Measurements from ENCODE around the gene MED23.
"Not testable (repeated sequence)": the region's sequence is repeated elsewhere in the genome, so short reads cannot be mapped to it uniquely, and the experiment has no call there.

MED23 gene

GRCh38 chr6:131552572-131552971 is 75.5 kb downstream of the MED23 start:
- Histone ChIP-seq H3K27ac (ENCODE audit: low read depth, low read length) (no peak overlapping the region), H3K9me3 (ENCODE audit: control insufficient read depth in 5 of 5, low read length in 5 of 5) (no peaks in the 10 kb centered on the region), H3K4me3 (ENCODE audit: low read depth in 1 of 5, low read length in 5 of 5) (no peak overlapping the region), H3K36me3 (ENCODE audit: control insufficient read depth in 5 of 5, insufficient read depth in 5 of 5, low read length in 5 of 5) (no peaks in the 10 kb centered on the region), H3K27me3 (ENCODE audit: control insufficient read depth in 5 of 5, insufficient read depth in 4 of 5, low read length in 5 of 5) (no peaks in the 10 kb centered on the region), H3K9ac (ENCODE audit: low read length in 5 of 5) (no peak overlapping the region), H3K4me1 (ENCODE audit: control insufficient read depth in 5 of 5, insufficient read depth in 5 of 5, low read length in 5 of 5) (peaks cover 0 to 32% (median 4%) of the 10 kb centered on the region in 5 donors)

- Histone ChIP-seq H3K9ac (ENCODE audit: low read length in 5 of 5) (no peak overlapping the region), H3K36me3 (ENCODE audit: control insufficient read depth in 5 of 5, insufficient read depth in 5 of 5, low read length in 5 of 5) (no peaks in the 10 kb centered on the region), H3K9me3 (ENCODE audit: control insufficient read depth in 5 of 5, low read length in 5 of 5) (no peaks in the 10 kb centered on the region), H3K4me3 (ENCODE audit: low read depth in 1 of 5, low read length in 5 of 5) (no peak overlapping the region), H3K27me3 (ENCODE audit: control insufficient read depth in 5 of 5, insufficient read depth in 4 of 5, low read length in 5 of 5) (no peaks in the 10 kb centered on the region), H3K27ac (ENCODE audit: low read depth, low read length) (no peak overlapping the region), H3K4me1 (ENCODE audit: control insufficient read depth in 5 of 5, insufficient read depth in 5 of 5, low read length in 5 of 5) (peaks cover 0 to 32% (median 4%) of the 10 kb centered on the region in 5 donors)
Observed at GRCh38 chr6:131551902-131552301, 76.1 kb downstream of the MED23 start.

- H3K4me3 ChIP-seq (ENCODE audit: low read depth in 1 of 5, low read length in 5 of 5), result no peak overlapping the region
- H3K27ac ChIP-seq (ENCODE audit: low read depth, low read length), result no peak overlapping the region
- no peaks in the 10 kb centered on the region for H3K36me3 ChIP-seq (ENCODE audit: control insufficient read depth in 5 of 5, insufficient read depth in 5 of 5, low read length in 5 of 5)
- H3K9ac ChIP-seq (ENCODE audit: low read length in 5 of 5), result no peak overlapping the region
- H3K27me3 ChIP-seq (ENCODE audit: control insufficient read depth in 5 of 5, insufficient read depth in 4 of 5, low read length in 5 of 5), result no peaks in the 10 kb centered on the region
- H3K9me3 ChIP-seq (ENCODE audit: control insufficient read depth in 5 of 5, low read length in 5 of 5), result no peaks in the 10 kb centered on the region
- peaks cover 0 to 32% (median 4%) of the 10 kb centered on the region in 5 donors for H3K4me1 ChIP-seq (ENCODE audit: control insufficient read depth in 5 of 5, insufficient read depth in 5 of 5, low read length in 5 of 5)
Observed at GRCh38 chr6:131549811-131550210, 78.2 kb downstream of the MED23 start.

GRCh38 chr6:131548441-131548840 is 79.6 kb downstream of the MED23 start:
- Histone ChIP-seq H3K36me3 (ENCODE audit: control insufficient read depth in 5 of 5, insufficient read depth in 5 of 5, low read length in 5 of 5) (no peaks in the 10 kb centered on the region), H3K4me3 (ENCODE audit: low read depth in 1 of 5, low read length in 5 of 5) (no peak overlapping the region), H3K27ac (ENCODE audit: low read depth, low read length) (no peak overlapping the region), H3K27me3 (ENCODE audit: control insufficient read depth in 5 of 5, insufficient read depth in 4 of 5, low read length in 5 of 5) (no peaks in the 10 kb centered on the region), H3K9ac (ENCODE audit: low read length in 5 of 5) (no peak overlapping the region), H3K4me1 (ENCODE audit: control insufficient read depth in 5 of 5, insufficient read depth in 5 of 5, low read length in 5 of 5) (peaks cover 0 to 32% (median 4%) of the 10 kb centered on the region in 5 donors), H3K9me3 (ENCODE audit: control insufficient read depth in 5 of 5, low read length in 5 of 5) (no peaks in the 10 kb centered on the region)

DNA sequence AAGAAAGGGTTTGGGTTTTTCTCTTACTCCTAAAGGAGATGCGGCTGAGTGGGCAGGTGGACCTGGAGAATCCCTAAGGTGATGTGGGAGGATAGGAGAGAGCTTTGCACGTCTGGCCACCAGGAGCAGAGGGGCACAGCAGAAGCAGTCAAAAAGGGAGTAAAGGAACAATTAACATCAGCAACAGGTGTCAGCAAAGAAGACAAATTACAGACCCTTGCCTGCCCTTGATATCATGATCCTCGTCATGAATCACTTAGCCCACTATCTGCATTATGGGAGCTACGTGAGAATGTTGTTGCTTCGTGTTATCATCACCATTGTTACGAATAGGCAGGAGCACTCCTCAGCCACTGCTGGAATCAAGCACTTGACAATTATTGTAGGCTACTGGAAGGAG is 80.6 kb downstream of the MED23 start:
- Histone ChIP-seq H3K36me3 (ENCODE audit: control insufficient read depth in 5 of 5, insufficient read depth in 5 of 5, low read length in 5 of 5) (no peaks in the 10 kb centered on the region), H3K27me3 (ENCODE audit: control insufficient read depth in 5 of 5, insufficient read depth in 4 of 5, low read length in 5 of 5) (no peaks in the 10 kb centered on the region), H3K4me1 (ENCODE audit: control insufficient read depth in 5 of 5, insufficient read depth in 5 of 5, low read length in 5 of 5) (peaks cover 0 to 28% (median 4%) of the 10 kb centered on the region in 5 donors), H3K4me3 (ENCODE audit: low read depth in 1 of 5, low read length in 5 of 5) (no peak overlapping the region), H3K9ac (ENCODE audit: low read length in 5 of 5) (no peak overlapping the region), H3K27ac (ENCODE audit: low read depth, low read length) (no peak overlapping the region), H3K9me3 (ENCODE audit: control insufficient read depth in 5 of 5, low read length in 5 of 5) (no peaks in the 10 kb centered on the region)

DNA sequence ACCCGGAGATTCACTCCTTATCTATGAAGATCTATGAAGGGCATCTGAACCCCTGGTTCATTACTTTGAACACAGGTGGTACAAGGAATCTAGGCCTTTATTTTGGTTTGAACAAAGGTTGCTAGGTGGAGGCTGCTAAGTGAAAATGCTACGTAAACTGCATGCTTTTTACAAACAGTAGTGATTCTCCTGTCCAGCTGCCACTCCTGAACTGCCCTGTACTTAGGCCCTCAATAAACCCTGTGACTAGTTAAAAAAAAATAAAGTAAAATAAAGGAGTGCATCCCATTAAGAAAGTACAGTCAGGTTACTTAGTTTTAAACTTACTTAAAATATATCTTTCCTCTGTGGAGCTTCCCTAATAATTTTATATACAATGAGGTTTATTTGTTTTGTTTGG is 82.7 kb downstream of the MED23 start:
- Histone ChIP-seq H3K27me3 (ENCODE audit: control insufficient read depth in 5 of 5, insufficient read depth in 4 of 5, low read length in 5 of 5) (no peaks in the 10 kb centered on the region), H3K27ac (ENCODE audit: low read depth, low read length) (no peak overlapping the region), H3K9ac (ENCODE audit: low read length in 5 of 5) (no peak overlapping the region), H3K36me3 (ENCODE audit: control insufficient read depth in 5 of 5, insufficient read depth in 5 of 5, low read length in 5 of 5) (no peaks in the 10 kb centered on the region), H3K4me1 (ENCODE audit: control insufficient read depth in 5 of 5, insufficient read depth in 5 of 5, low read length in 5 of 5) (peaks cover 0 to 15% (median 0%) of the 10 kb centered on the region in 5 donors), H3K9me3 (ENCODE audit: control insufficient read depth in 5 of 5, low read length in 5 of 5) (no peaks in the 10 kb centered on the region), H3K4me3 (ENCODE audit: low read depth in 1 of 5, low read length in 5 of 5) (no peak overlapping the region)

DNA sequence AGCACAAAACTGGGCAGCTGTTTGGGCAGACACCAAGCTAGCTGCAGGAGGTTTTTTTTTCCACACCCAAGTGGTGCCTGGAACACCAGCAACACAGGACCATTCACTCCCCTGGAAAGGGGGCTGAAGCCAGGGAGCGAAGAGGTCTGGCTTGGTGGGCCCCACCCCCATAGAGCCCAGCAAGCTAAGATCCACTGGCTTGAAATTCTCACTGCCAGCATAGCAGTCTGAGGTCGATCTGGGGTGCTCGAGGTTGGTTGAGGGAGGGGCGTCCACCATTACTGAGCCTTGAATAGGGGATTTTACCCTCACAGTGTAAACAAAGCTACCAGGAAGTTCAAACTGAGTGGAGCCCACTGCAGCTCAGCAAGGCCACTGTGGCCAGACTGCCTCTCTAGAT is 89.4 kb downstream of the MED23 start:
- H3K9me3 ChIP-seq (ENCODE audit: control insufficient read depth in 5 of 5, low read length in 5 of 5); H3K4me3 ChIP-seq (ENCODE audit: low read depth in 1 of 5, low read length in 5 of 5); H3K27me3 ChIP-seq (ENCODE audit: control insufficient read depth in 5 of 5, insufficient read depth in 4 of 5, low read length in 5 of 5); H3K27ac ChIP-seq (ENCODE audit: low read depth, low read length); H3K4me1 ChIP-seq (ENCODE audit: control insufficient read depth in 5 of 5, insufficient read depth in 5 of 5, low read length in 5 of 5); H3K9ac ChIP-seq (ENCODE audit: low read length in 5 of 5); H3K36me3 ChIP-seq (ENCODE audit: control insufficient read depth in 5 of 5, insufficient read depth in 5 of 5, low read length in 5 of 5): not testable (repeated sequence)

DNA sequence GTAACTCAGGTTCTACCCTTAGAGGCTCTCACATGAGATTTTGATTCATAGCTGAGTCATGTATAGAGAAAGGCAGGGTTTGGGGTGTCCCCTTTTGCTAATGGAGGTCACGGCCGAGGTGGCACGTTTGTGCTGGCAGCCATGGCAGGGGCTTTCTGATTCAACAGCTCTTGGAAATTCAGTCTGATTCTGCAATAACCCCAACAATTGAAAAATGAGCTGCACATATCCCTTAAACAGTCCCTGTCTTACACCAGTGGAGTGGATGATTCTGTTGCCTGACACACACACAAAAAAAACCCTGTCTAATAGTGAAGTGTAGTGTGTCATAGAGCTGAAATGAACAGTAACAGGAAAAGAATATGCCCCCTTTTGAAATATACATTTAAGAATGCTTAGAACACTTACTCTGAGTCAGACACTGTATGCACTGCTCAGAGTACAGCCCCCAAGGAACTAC is 95.4 kb downstream of the MED23 start:
- Histone ChIP-seq H3K36me3 (ENCODE audit: control insufficient read depth in 5 of 5, insufficient read depth in 5 of 5, low read length in 5 of 5) (no peaks in the 10 kb centered on the region), H3K9me3 (ENCODE audit: control insufficient read depth in 5 of 5, low read length in 5 of 5) (no peaks in the 10 kb centered on the region), H3K27me3 (ENCODE audit: control insufficient read depth in 5 of 5, insufficient read depth in 4 of 5, low read length in 5 of 5) (no peaks in the 10 kb centered on the region), H3K4me3 (ENCODE audit: low read depth in 1 of 5, low read length in 5 of 5) (no peak overlapping the region), H3K9ac (ENCODE audit: low read length in 5 of 5) (no peak overlapping the region), H3K4me1 (ENCODE audit: control insufficient read depth in 5 of 5, insufficient read depth in 5 of 5, low read length in 5 of 5) (no peaks in the 10 kb centered on the region), H3K27ac (ENCODE audit: low read depth, low read length) (no peak overlapping the region)

GRCh38 chr6:131531681-131532080 is 96.4 kb downstream of the MED23 start:
- not testable (repeated sequence) for H3K27ac ChIP-seq (ENCODE audit: low read depth, low read length); H3K9ac ChIP-seq (ENCODE audit: low read length in 5 of 5); H3K4me3 ChIP-seq (ENCODE audit: low read depth in 1 of 5, low read length in 5 of 5); H3K9me3 ChIP-seq (ENCODE audit: control insufficient read depth in 5 of 5, low read length in 5 of 5); H3K4me1 ChIP-seq (ENCODE audit: control insufficient read depth in 5 of 5, insufficient read depth in 5 of 5, low read length in 5 of 5); H3K36me3 ChIP-seq (ENCODE audit: control insufficient read depth in 5 of 5, insufficient read depth in 5 of 5, low read length in 5 of 5); H3K27me3 ChIP-seq (ENCODE audit: control insufficient read depth in 5 of 5, insufficient read depth in 4 of 5, low read length in 5 of 5)

GRCh38 chr6:131530936-131531335 is 97.1 kb downstream of the MED23 start:
- H3K36me3 ChIP-seq (ENCODE audit: control insufficient read depth in 5 of 5, insufficient read depth in 5 of 5, low read length in 5 of 5); H3K4me3 ChIP-seq (ENCODE audit: low read depth in 1 of 5, low read length in 5 of 5); H3K27ac ChIP-seq (ENCODE audit: low read depth, low read length); H3K4me1 ChIP-seq (ENCODE audit: control insufficient read depth in 5 of 5, insufficient read depth in 5 of 5, low read length in 5 of 5); H3K27me3 ChIP-seq (ENCODE audit: control insufficient read depth in 5 of 5, insufficient read depth in 4 of 5, low read length in 5 of 5); H3K9ac ChIP-seq (ENCODE audit: low read length in 5 of 5); H3K9me3 ChIP-seq (ENCODE audit: control insufficient read depth in 5 of 5, low read length in 5 of 5): not testable (repeated sequence)

All from subcutaneous abdominal adipose tissue (tissue), 5 donors.